Limb (tissue), 2 donors: ENCODE results near the gene NREP.

Experiments used
- DNase-seq, 2 donors: peaks; one replicate each; pipeline ENCODE4 v3.0.0-alpha.2; 2016; ENCODE audit errors: extremely low spot score in 2 of 2

NREP gene

GRCh38 chr5:111765613-111766571, 8.9 kb upstream of the NREP start:
- no peak for DNase-seq

- DNase-seq: no peak
These were observed 7.0 kb upstream of the NREP start for GRCh38 chr5:111764019-111764418.

- DNase-seq: no peak
These were observed 5.9 kb upstream of the NREP start for GRCh38 chr5:111762895-111763294.

GRCh38 chr5:111758284-111758628, 1.3 kb upstream of the NREP start:
- DNase-seq: no peak

GRCh38 chr5:111757355-111758283, 625 bp upstream of the NREP start:
- peak; percentile 95 to 96 for DNase-seq

GRCh38 chr5:111755942-111756381, 1.0 kb downstream of the NREP start:
- peak; percentile 57 to 77 for DNase-seq

- no peak for DNase-seq
These were observed 1.6 kb downstream of the NREP start for GRCh38 chr5:111755345-111755941.

GRCh38 chr5:111753884-111754589, 3.0 kb downstream of the NREP start:
- DNase-seq: no peak

- DNase-seq: no peak
These were observed 4.5 kb downstream of the NREP start for GRCh38 chr5:111752426-111752965.

- no peak for DNase-seq
These were observed 7.5 kb downstream of the NREP start for GRCh38 chr5:111749303-111750026.

- DNase-seq: no peak
These were observed 8.7 kb downstream of the NREP start for GRCh38 chr5:111748304-111748763.

GRCh38 chr5:111747337-111747736, 9.7 kb downstream of the NREP start:
- DNase-seq: no peak

GRCh38 chr5:111746791-111747190, 10.2 kb downstream of the NREP start:
- no peak for DNase-seq

- no peak for DNase-seq
These were observed 11.8 kb downstream of the NREP start for GRCh38 chr5:111745075-111745739.

- DNase-seq: no peak
These were observed 12.5 kb downstream of the NREP start for GRCh38 chr5:111744455-111744854.

GRCh38 chr5:111743988-111744387, 13.0 kb downstream of the NREP start:
- DNase-seq: no peak

GRCh38 chr5:111743512-111743911, 13.5 kb downstream of the NREP start:
- DNase-seq: no peak

- peak in 1 of 2 donors; percentile 66 for DNase-seq
These were observed 14.6 kb downstream of the NREP start for GRCh38 chr5:111742177-111742994.

- DNase-seq: no peak
These were observed 15.7 kb downstream of the NREP start for GRCh38 chr5:111741278-111741677.
